ENCODE results near the gene PPP1CA.

PPP1CA gene

GRCh38 chr11:67351275-67352005, 50.2 kb downstream of the PPP1CA start:
- DNase-seq (ENCODE audit: low read depth): no peak

DNA sequence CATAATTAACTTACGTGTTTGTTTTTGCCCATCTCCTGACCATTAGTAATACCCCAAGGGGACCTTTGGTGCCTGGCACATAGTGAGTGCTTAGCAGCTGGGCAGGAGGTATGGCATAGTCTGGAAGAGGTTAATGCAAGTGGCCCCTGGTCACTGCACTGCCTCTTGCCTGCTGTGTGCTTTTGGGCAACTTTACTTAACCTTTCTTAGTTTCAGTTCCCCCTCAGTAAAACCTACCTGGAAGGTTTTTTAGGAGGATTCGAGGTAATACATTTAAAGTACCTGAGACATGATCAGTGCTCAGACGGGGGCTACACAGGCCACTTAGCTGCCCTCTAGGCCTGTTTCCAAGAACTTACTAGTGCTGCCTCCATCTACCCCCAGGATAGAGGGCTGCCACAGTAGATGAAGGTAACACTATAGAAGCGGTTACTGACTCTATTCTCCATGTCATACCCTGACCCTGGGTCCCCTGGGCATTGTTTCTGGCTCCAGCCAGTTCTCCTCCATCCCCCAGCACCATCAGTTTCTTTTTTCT, 51.7 kb downstream of the PPP1CA start:
- DNase-seq (ENCODE audit: low read depth): no peak

DNA sequence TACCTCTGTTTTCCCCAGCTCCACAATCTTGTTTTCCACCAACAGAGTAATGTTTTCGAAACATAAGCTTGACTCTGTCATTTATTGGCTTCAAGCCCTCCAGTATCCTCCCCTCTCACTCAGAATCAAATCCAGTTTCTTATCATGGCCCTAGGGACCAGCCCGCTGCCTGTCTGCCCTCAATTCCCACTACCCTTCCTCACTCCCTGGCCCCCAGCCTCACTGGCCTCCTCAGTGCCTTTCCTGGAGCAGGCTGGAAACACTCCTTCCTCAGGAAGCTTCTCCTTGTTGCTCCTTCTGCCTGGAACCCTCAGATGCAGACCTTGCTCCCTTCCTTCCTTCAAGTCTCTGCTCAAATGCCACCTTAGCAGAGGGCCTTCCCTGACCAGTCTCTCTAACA, 52.2 kb downstream of the PPP1CA start:
- no peak for DNase-seq (ENCODE audit: low read depth)

- no peak for DNase-seq (ENCODE audit: low read depth)
Measured at GRCh38 chr11:67349036-67349435, 52.6 kb downstream of the PPP1CA start.
